ENCODE results near the gene INF2. TPM values are rescaled to one million over a fixed set of nuclear protein-coding genes. Genes with fewer than 3 reads are reported as not detected.

INF2 gene
- total and polyA plus RNA-seq, 2 experiments from 2014 or later = 36.7 to 75.5 TPM

GRCh38 chr14:104747876-104748275, 58.5 kb downstream of the INF2 start:
- peaks cover 4% of the 10 kb centered on the region; the same call in 2 of the 3 replicates for H3K4me1 Mint-ChIP-seq
- peaks cover 27% of the 10 kb centered on the region for H3K9me3 Mint-ChIP-seq
- H2AFZ ChIP-seq = no peak overlapping the region
- peaks cover 21% of the 10 kb centered on the region for H3K36me3 Mint-ChIP-seq (ENCODE audit: low read depth)
- no peak overlapping the region for H3K4me2 ChIP-seq
- H3K4me3 ChIP-seq = no peak overlapping the region
- no peaks in the 10 kb centered on the region for H3F3A ChIP-seq (replicated peaks; ENCODE audit: low read depth)
- no peaks in the 10 kb centered on the region for H3K79me2 ChIP-seq (replicated peaks; ENCODE audit: insufficient read depth)
- ATAC-seq (no peak), DNase-seq (ENCODE audit: low spot score) (no peak)
- peaks cover 5% of the 10 kb centered on the region; the same call in 1 of the 2 replicates for H3K36me3 ChIP-seq (ENCODE audit: insufficient read depth)
- H3K27ac ChIP-seq (ENCODE audit: low read depth) = no peak overlapping the region
- no peaks in the 10 kb centered on the region for H3K4me1 ChIP-seq (ENCODE audit: insufficient read depth)
- no peak overlapping the region for H3K4me3 Mint-ChIP-seq
- no peaks in the 10 kb centered on the region for H4K20me1 ChIP-seq (replicated peaks; ENCODE audit: insufficient read depth)
- H3K27ac Mint-ChIP-seq = no peak overlapping the region
- no peaks in the 10 kb centered on the region for H3K27me3 ChIP-seq (ENCODE audit: insufficient read depth)
- TF ChIP-seq ETS1 (IDR thresholded peaks at IDR 0.05) (no peak), ZNF114 (CRISPR knock-in tag; IDR thresholded peaks at IDR 0.05) (no peak), EZH2phosphoT487 (IDR thresholded peaks at IDR 0.05; ENCODE audit: unreplicated experiment) (no peak), CREB1 (CRISPR knock-in tag; IDR thresholded peaks at IDR 0.05; ENCODE audit: low read depth) (no peak), CTCF (conservative IDR thresholded peaks at IDR 0.05; ENCODE audit: low read depth in 2 of 2) (no peak), POLR2AphosphoS5 (IDR thresholded peaks at IDR 0.05; ENCODE audit: low read depth) (no peak), NANOG (IDR thresholded peaks at IDR 0.05; ENCODE audit: borderline replicate concordance) (no peak), JUNB (IDR thresholded peaks at IDR 0.05; ENCODE audit: unreplicated experiment) (no peak), EZH2 (IDR thresholded peaks at IDR 0.05; ENCODE audit: low read depth, unreplicated experiment) (no peak), REST (IDR thresholded peaks at IDR 0.05; ENCODE audit: unreplicated experiment) (no peak), ZNF331 (CRISPR knock-in tag; IDR thresholded peaks at IDR 0.05; ENCODE audit: low read depth) (no peak), ZNF462 (CRISPR knock-in tag; IDR thresholded peaks at IDR 0.05) (no peak)
- H3K9me2 ChIP-seq (ENCODE audit: insufficient read depth) = no peaks in the 10 kb centered on the region
- peaks cover 14% of the 10 kb centered on the region for H3K27me3 Mint-ChIP-seq (ENCODE audit: insufficient read depth, low read depth, poor library complexity)
